IMR-90 (cell line): Measurements from ENCODE around the gene ETV6. TPM values are rescaled to one million over a fixed set of nuclear protein-coding genes. Genes with fewer than 3 reads are reported as not detected.

Experiments used
- ATAC-seq: fragments of 200-7000 bp; cut with Tn5 transposase; 2 replicates; pipeline ENCODE4 v1.9.1; 2020; ENCODE audit warnings: low read depth, mild to moderate bottlenecking, moderate library complexity
- BruUV-seq: library from RNA; stranded (reverse); fragments of 400-500 nt; replicated peaks from 2 replicates; lab custom pipeline; 2021; lab: Mats Ljungman, UMichigan
- CTCF ChIA-PET: fragments of 300-600 bp; formaldehyde crosslinking; extraction: SDS; loops from one replicate; lab custom pipeline; 2021; ENCODE audit warnings: antibody characterized with exemption; lab: Yijun Ruan, JAX
- POLR2A ChIA-PET: fragments of 300-600 bp; sonication (Branson Sonifier 250); formaldehyde crosslinking; loops from one replicate; lab custom pipeline; 2022; ENCODE audit warnings: antibody characterized with exemption; ENCODE audit not compliant: unreplicated experiment; lab: Charles Lee
- DNase-seq: peaks from one replicate; pipeline ENCODE4 v3.0.0; 2013
- H2AFZ ChIP-seq: replicated peaks from 2 replicates; pipeline ENCODE3; 2013; ENCODE audit warnings: low read length, mild to moderate bottlenecking; ENCODE audit not compliant: poor library complexity
- H2AK5ac ChIP-seq: 2 replicates; pipeline ENCODE4 v1.6.1; 2013; ENCODE audit warnings: low read depth, low read length, inconsistent platforms
- H2AK9ac ChIP-seq: replicated peaks from 2 replicates; pipeline ENCODE3; 2013; ENCODE audit warnings: mild to moderate bottlenecking, low read depth, low read length, moderate library complexity; ENCODE audit not compliant: poor library complexity
- H2BK120ac ChIP-seq: 2 replicates; pipeline ENCODE4 v1.6.1; 2013; ENCODE audit warnings: low read depth, low read length, inconsistent platforms
- H2BK15ac ChIP-seq: 3 replicates; pipeline ENCODE4 v1.6.1; 2013; ENCODE audit warnings: low read depth, low read length, inconsistent platforms
- H2BK20ac ChIP-seq: 2 replicates; pipeline ENCODE4 v1.6.1; 2013; ENCODE audit warnings: low read depth, mild to moderate bottlenecking, inconsistent platforms, low read length, moderate library complexity
- H2BK5ac ChIP-seq: 2 replicates; pipeline ENCODE4 v1.6.1; 2013; ENCODE audit warnings: mild to moderate bottlenecking, low read depth, low read length, inconsistent platforms; ENCODE audit not compliant: poor library complexity, severe bottlenecking
- H3K14ac ChIP-seq: replicated peaks from 2 replicates; pipeline ENCODE4 v1.6.1; 2013; ENCODE audit warnings: low read depth, low read length, inconsistent platforms
- H3K18ac ChIP-seq: 2 replicates; pipeline ENCODE4 v1.6.1; 2013; ENCODE audit warnings: low read depth, low read length, control low read depth
- H3K23ac ChIP-seq: 2 replicates; pipeline ENCODE4 v1.6.1; 2013; ENCODE audit warnings: low read depth, low read length, inconsistent platforms
- H3K27ac ChIP-seq: 2 replicates; pipeline ENCODE4 v1.5.1; 2013; ENCODE audit warnings: mild to moderate bottlenecking, control low read depth, low read length; ENCODE audit not compliant: insufficient read depth
- H3K27me3 ChIP-seq: 2 replicates; pipeline ENCODE4 v1.6.1; 2013; ENCODE audit warnings: low read length; ENCODE audit not compliant: control insufficient read depth, insufficient read depth
- H3K36me3 ChIP-seq: 2 replicates; pipeline ENCODE4 v1.6.1; 2013; ENCODE audit warnings: low read length, mixed read lengths; ENCODE audit not compliant: control insufficient read depth, insufficient read depth
- H3K4ac ChIP-seq: 2 replicates; pipeline ENCODE4 v1.6.1; 2013; ENCODE audit warnings: low read depth, low read length, inconsistent platforms
- H3K4me1 ChIP-seq: 2 replicates; pipeline ENCODE4 v1.6.1; 2013; ENCODE audit warnings: low read length, mixed read lengths; ENCODE audit not compliant: control insufficient read depth, insufficient read depth
- H3K4me2 ChIP-seq: 2 replicates; pipeline ENCODE4 v1.6.1; 2013; ENCODE audit warnings: low read depth, mild to moderate bottlenecking, control low read depth, low read length, moderate library complexity
- H3K4me3 ChIP-seq: 2 replicates; pipeline ENCODE4 v1.5.1; 2013; ENCODE audit warnings: low read depth, mild to moderate bottlenecking, control low read depth, low read length, moderate library complexity; ENCODE audit not compliant: insufficient read depth
- H3K56ac ChIP-seq: 2 replicates; pipeline ENCODE4 v1.6.1; 2013; ENCODE audit warnings: low read length, inconsistent platforms; ENCODE audit not compliant: insufficient read depth; ENCODE audit errors: extremely low read depth
- H3K79me1 ChIP-seq, 2 experiments: 2 replicates each; pipeline ENCODE4 v1.6.1; 2013; ENCODE audit warnings: low read length in 2 of 2, inconsistent platforms in 1 of 2, low read depth in 1 of 2
- H3K9ac ChIP-seq: 2 replicates; pipeline ENCODE4 v1.6.1; 2013; ENCODE audit warnings: low read depth, low read length, control low read depth
- H3K9me1 ChIP-seq: 2 replicates; pipeline ENCODE4 v1.6.1; 2013; ENCODE audit warnings: low read length, inconsistent platforms; ENCODE audit not compliant: insufficient read depth
- H3K9me3 ChIP-seq: 2 replicates; pipeline ENCODE4 v1.6.1; 2013; ENCODE audit warnings: low read length; ENCODE audit not compliant: control insufficient read depth, insufficient read depth
- H4K20me1 ChIP-seq: 2 replicates; pipeline ENCODE4 v1.6.1; 2013; ENCODE audit warnings: low read length, inconsistent platforms; ENCODE audit not compliant: insufficient read depth
- H4K5ac ChIP-seq: 2 replicates; pipeline ENCODE4 v1.6.1; 2013; ENCODE audit warnings: mild to moderate bottlenecking, low read depth, low read length, control low read depth
- H4K8ac ChIP-seq, 2 experiments: 2 replicates each; pipeline ENCODE4 v1.6.1; 2013; ENCODE audit warnings: low read depth in 2 of 2, low read length in 2 of 2, control low read depth in 1 of 2, inconsistent platforms in 1 of 2
- H4K91ac ChIP-seq: 2 replicates; pipeline ENCODE4 v1.6.1; 2013; ENCODE audit warnings: low read depth, low read length, inconsistent platforms; ENCODE audit not compliant: insufficient read depth
- BHLHE40 ChIP-seq: fragments of 150-350 bp; IDR thresholded peaks from 2 replicates; pipeline ENCODE4 v1.6.1; 2016; ENCODE audit warnings: mild to moderate bottlenecking, low read depth, low read length
- CEBPB ChIP-seq: IDR thresholded peaks from 2 replicates; pipeline ENCODE4 v1.6.1; 2012; ENCODE audit warnings: low read depth, low read length, improper control_type of control experiment
- CHD1 ChIP-seq: IDR thresholded peaks from 2 replicates; pipeline ENCODE4 v1.6.1; 2012; ENCODE audit warnings: low read depth, low read length, improper control_type of control experiment
- CTCF ChIP-seq: conservative IDR thresholded peaks from 2 replicates; pipeline ENCODE4 v1.5.1; 2012; ENCODE audit warnings: mild to moderate bottlenecking, low read depth, low read length, improper control_type of control experiment
- ELK1 ChIP-seq: fragments of 150-350 bp; IDR thresholded peaks from 2 replicates; pipeline ENCODE4 v1.6.1; 2016; ENCODE audit warnings: low read depth, mild to moderate bottlenecking, low read length, moderate library complexity, borderline replicate concordance
- FOS ChIP-seq: fragments of 150-350 bp; IDR thresholded peaks from 2 replicates; pipeline ENCODE4 v1.6.1; 2016; ENCODE audit warnings: low read depth, low read length
- MAFK ChIP-seq: IDR thresholded peaks from 2 replicates; pipeline ENCODE4 v1.6.1; 2012; ENCODE audit warnings: low read depth, low read length, improper control_type of control experiment
- MAZ ChIP-seq: IDR thresholded peaks from 2 replicates; pipeline ENCODE4 v1.6.1; 2012; ENCODE audit warnings: low read depth, mild to moderate bottlenecking, low read length, improper control_type of control experiment, moderate library complexity, borderline replicate concordance
- MXI1 ChIP-seq: IDR thresholded peaks from 2 replicates; pipeline ENCODE4 v1.6.1; 2012; ENCODE audit warnings: low read depth, mild to moderate bottlenecking, low read length, moderate library complexity, borderline replicate concordance
- NFE2L2 ChIP-seq: fragments of 150-350 bp; IDR thresholded peaks from 2 replicates; pipeline ENCODE4 v1.6.1; 2016; ENCODE audit warnings: low read depth, mild to moderate bottlenecking, low read length
- POLR2A ChIP-seq: IDR thresholded peaks from 2 replicates; pipeline ENCODE4 v1.6.1; 2012; ENCODE audit warnings: mild to moderate bottlenecking, low read depth, low read length
- RCOR1 ChIP-seq: IDR thresholded peaks from 2 replicates; pipeline ENCODE4 v1.6.1; 2012; ENCODE audit warnings: mild to moderate bottlenecking, low read length, improper control_type of control experiment; ENCODE audit not compliant: insufficient replicate concordance
- RFX5 ChIP-seq: IDR thresholded peaks from 2 replicates; pipeline ENCODE4 v1.8.0; 2012; ENCODE audit warnings: low read depth, mild to moderate bottlenecking, low read length, moderate library complexity
- SMC3 ChIP-seq: fragments of 150-350 bp; IDR thresholded peaks from 2 replicates; pipeline ENCODE4 v1.6.1; 2016; ENCODE audit warnings: low read depth, mild to moderate bottlenecking, antibody characterized with exemption, low read length, moderate library complexity
- WGBS, 2 experiments: methylation state at CpG; one replicate each; pipeline versions ENCODE4 v1.1.5 to v1.1.7; 2013; ENCODE audit warnings: missing lambda C conversion rate in 2 of 2; ENCODE audit not compliant: insufficient read length in 1 of 2; ENCODE audit errors: extremely low coverage in 2 of 2; 5-methylcytosine and 5-hydroxymethylcytosine counted together
- dilution Hi-C: fragments of 300-500 bp; cut with HindIII; formaldehyde crosslinking; loops from one replicate; pipeline ENCODE4 v1.14.3; 2018; ENCODE audit warnings: low sequenced_read_pairs; ENCODE audit not compliant: unreplicated experiment
- in situ Hi-C: fragments of 300-500 bp; cut with MboI; formaldehyde crosslinking; loops from 3 replicates; pipeline ENCODE4 v1.14.3; 2019; ENCODE audit warnings: low sequenced_read_pairs, inconsistent platforms, mixed read lengths
- intact Hi-C: fragments of 100-400 bp; cut with micrococcal nuclease; formaldehyde crosslinking; loops from 2 replicates; pipeline ENCODE4 v1.10.0; 2022
- polyA plus RNA-seq, 3 experiments: library from polyadenylated mRNA; depleted of rRNA; stranded (reverse); fragments of >200 nt; gene quantifications; 2 replicates each; pipeline ENCODE4 v1.2.3, GENCODE V29; 2012; ENCODE audit warnings: low replicate concordance in 1 of 3
- total RNA-seq: library from RNA; depleted of rRNA; stranded (reverse); fragments of >200 nt; gene quantifications from 2 replicates; pipeline ENCODE4 v1.2.3, GENCODE V29; 2012
- TF ChIP-seq, protein P1 (sequence below): fragments of 150-350 bp; IDR thresholded peaks from 2 replicates; pipeline ENCODE4 v1.6.1; 2017; ENCODE audit warnings: mild to moderate bottlenecking, antibody characterized with exemption, low read length, low read depth

The ETV6 gene
- total and polyA plus RNA-seq, 2 of the 4 experiments (the other 2 are of a cell fraction) = 8.4 to 9.9 TPM

GRCh38 chr12:11941606-11942337 is 292.3 kb downstream of the ETV6 start:
- no peak overlapping the region for H2AFZ ChIP-seq
- no peak overlapping the region for H4K5ac ChIP-seq
- H3K56ac ChIP-seq = no peak overlapping the region
- no peaks in the 10 kb centered on the region for H3K9me1 ChIP-seq
- H2AK5ac ChIP-seq = no peak overlapping the region
- H2BK120ac ChIP-seq = no peak overlapping the region
- H4K91ac ChIP-seq = no peak overlapping the region
- no peak overlapping the region for H3K18ac ChIP-seq
- POLR2A ChIA-PET = no interaction called here
- H3K14ac ChIP-seq = no peak overlapping the region
- H3K9ac ChIP-seq = no peak overlapping the region
- in situ Hi-C loops (no loop called here), intact Hi-C loops (no loop called here), dilution Hi-C loops (no loop called here)
- no peak overlapping the region for H3K4me2 ChIP-seq
- H2BK5ac ChIP-seq = peak overlapping the region; percentile 62
- no peak overlapping the region for H3K4me3 ChIP-seq
- ATAC-seq (peak; percentile 93), DNase-seq (peak; percentile 81)
- H4K8ac ChIP-seq = no peak overlapping the region
- H2BK15ac ChIP-seq = no peak overlapping the region
- peaks cover 13% of the 10 kb centered on the region for H3K27me3 ChIP-seq
- no peak overlapping the region for H3K27ac ChIP-seq
- H3K36me3 ChIP-seq = no peaks in the 10 kb centered on the region
- CTCF ChIA-PET = interaction anchor here (0.5 to 1.0 kb wide), 2 partner anchors 17 to 50 kb away, joined by 3 to 4 read pairs; no protein-coding TSS in a partner anchor
- WGBS, 2 experiments = no CpG with 5 or more reads among the region's 1 CpG
- H3K4ac ChIP-seq = no peak overlapping the region
- no TSS peak for BruUV-seq
- peaks cover 3% of the 10 kb centered on the region; the same call in 1 of the 2 replicates for H3K4me1 ChIP-seq
- H2AK9ac ChIP-seq = no peak overlapping the region
- no peaks in the 10 kb centered on the region for H4K20me1 ChIP-seq
- H3K79me1 ChIP-seq = no peaks in the 10 kb centered on the region
- H3K23ac ChIP-seq = no peak overlapping the region
- no peaks in the 10 kb centered on the region for H3K9me3 ChIP-seq
- peak overlapping the region; percentile 14; the same call in 1 of the 2 replicates for H2BK20ac ChIP-seq
- no peak for TF ChIP-seq FOS
- TF ChIP-seq, protein P1, sequence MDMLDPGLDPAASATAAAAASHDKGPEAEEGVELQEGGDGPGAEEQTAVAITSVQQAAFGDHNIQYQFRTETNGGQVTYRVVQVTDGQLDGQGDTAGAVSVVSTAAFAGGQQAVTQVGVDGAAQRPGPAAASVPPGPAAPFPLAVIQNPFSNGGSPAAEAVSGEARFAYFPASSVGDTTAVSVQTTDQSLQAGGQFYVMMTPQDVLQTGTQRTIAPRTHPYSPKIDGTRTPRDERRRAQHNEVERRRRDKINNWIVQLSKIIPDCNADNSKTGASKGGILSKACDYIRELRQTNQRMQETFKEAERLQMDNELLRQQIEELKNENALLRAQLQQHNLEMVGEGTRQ = no peak
- TF ChIP-seq RCOR1 = no peak
- TF ChIP-seq ELK1 = no peak
- TF ChIP-seq MAFK = no peak
- TF ChIP-seq BHLHE40 = no peak
- TF ChIP-seq POLR2A = no peak
- no peak for TF ChIP-seq RFX5
- no peak for TF ChIP-seq CEBPB
- TF ChIP-seq MXI1 = no peak
- TF ChIP-seq MAZ = no peak
- TF ChIP-seq CHD1 = no peak
- no peak for TF ChIP-seq SMC3
- TF ChIP-seq CTCF = no peak
- TF ChIP-seq NFE2L2 = no peak
